Stimulated activated CD4-positive, alpha-beta T cell treated with anti-CD3 and anti-CD28 coated beads, Interleukin-1b, Interleukin-23, amount 100 ng/mL, for 24 hours (primary cell): Measurements from ENCODE around the gene MYD88.

ENCODE experiments used
- DNase-seq, 4 experiments: peaks; one replicate each; pipeline ENCODE4 v3.0.0-alpha.2; 2020; ENCODE audit warnings: low read depth in 4 of 4, low spot score in 1 of 4

The MYD88 gene

GRCh38 chr3:38111696-38112377 is 26.6 kb upstream of the MYD88 start:
- DNase-seq = no peak

GRCh38 chr3:38112378-38112761 is 26.1 kb upstream of the MYD88 start:
- no peak for DNase-seq

- no peak for DNase-seq
Observed at GRCh38 chr3:38114052-38114874, 24.2 kb upstream of the MYD88 start.

GRCh38 chr3:38114875-38115644 is 23.4 kb upstream of the MYD88 start:
- DNase-seq = no peak

- DNase-seq = no peak
Observed at GRCh38 chr3:38115645-38116427, 22.6 kb upstream of the MYD88 start.

- DNase-seq = no peak
Observed at GRCh38 chr3:38116471-38117162, 21.8 kb upstream of the MYD88 start.

- no peak for DNase-seq
Observed at GRCh38 chr3:38117163-38117716, 21.2 kb upstream of the MYD88 start.

GRCh38 chr3:38117748-38118420 is 20.6 kb upstream of the MYD88 start:
- peak in 2 of 4 experiments; percentile 56 to 65 for DNase-seq

- DNase-seq = no peak
Observed at GRCh38 chr3:38118421-38119247, 19.8 kb upstream of the MYD88 start.

- DNase-seq = no peak
Observed at GRCh38 chr3:38119248-38119544, 19.3 kb upstream of the MYD88 start.

- DNase-seq = no peak
Observed at GRCh38 chr3:38119821-38120692, 18.4 kb upstream of the MYD88 start.

GRCh38 chr3:38120693-38121450 is 17.6 kb upstream of the MYD88 start:
- DNase-seq = no peak

GRCh38 chr3:38121451-38121831 is 17.0 kb upstream of the MYD88 start:
- DNase-seq = no peak

- DNase-seq = no peak
Observed at GRCh38 chr3:38121832-38122461, 16.5 kb upstream of the MYD88 start.

- no peak for DNase-seq
Observed at GRCh38 chr3:38122712-38123290, 15.7 kb upstream of the MYD88 start.

GRCh38 chr3:38124324-38125122 is 13.9 kb upstream of the MYD88 start:
- DNase-seq = no peak
